ENCODE measurements around the gene MB21D2.

Gene MB21D2

GRCh38 chr3:192844486-192844765 lies 73.2 kb downstream of the MB21D2 start:
- Histone ChIP-seq H3K27ac (replicated peaks) (no peak overlapping the region), H3K27me3 (ENCODE audit: insufficient read depth, poor library complexity, severe bottlenecking) (no peaks in the 10 kb centered on the region), H3K4me3 (replicated peaks; ENCODE audit: insufficient read depth, low read length) (no peak overlapping the region)
- DNase-seq (ENCODE audit: low read depth in 1 of 2, low spot score in 1 of 2) = no peak
- TF ChIP-seq GABPA (IDR thresholded peaks at IDR 0.05; ENCODE audit: low read depth) (no peak), POLR2AphosphoS5 (IDR thresholded peaks at IDR 0.05; ENCODE audit: low read depth) (no peak), REST (IDR thresholded peaks at IDR 0.05; ENCODE audit: insufficient replicate concordance, low read depth) (no peak), SPI1 (IDR thresholded peaks at IDR 0.05; ENCODE audit: borderline replicate concordance, low read depth) (no peak), CTCF (IDR thresholded peaks at IDR 0.05; ENCODE audit: insufficient read depth, low read length) (no peak)

- no peak for TF ChIP-seq REST (IDR thresholded peaks at IDR 0.05; ENCODE audit: insufficient replicate concordance, low read depth)
- TF ChIP-seq SPI1 (IDR thresholded peaks at IDR 0.05; ENCODE audit: borderline replicate concordance, low read depth) = no peak
- no peak for TF ChIP-seq GABPA (IDR thresholded peaks at IDR 0.05; ENCODE audit: low read depth)
- TF ChIP-seq CTCF (IDR thresholded peaks at IDR 0.05; ENCODE audit: insufficient read depth, low read length) = no peak
- TF ChIP-seq POLR2AphosphoS5 (IDR thresholded peaks at IDR 0.05; ENCODE audit: low read depth) = no peak
- DNase-seq (ENCODE audit: low read depth in 1 of 2, low spot score in 1 of 2) = no peak
These were observed 73.8 kb downstream of the MB21D2 start for GRCh38 chr3:192843723-192844485.

GRCh38 chr3:192843119-192843518 lies 74.5 kb downstream of the MB21D2 start:
- no peak for DNase-seq (ENCODE audit: low read depth in 1 of 2, low spot score in 1 of 2)
- no peaks in the 10 kb centered on the region for H3K27me3 ChIP-seq (ENCODE audit: insufficient read depth, poor library complexity, severe bottlenecking)
- H3K27ac ChIP-seq (replicated peaks) = no peak overlapping the region
- TF ChIP-seq GABPA (IDR thresholded peaks at IDR 0.05; ENCODE audit: low read depth) (no peak), CTCF (IDR thresholded peaks at IDR 0.05; ENCODE audit: insufficient read depth, low read length) (no peak), SPI1 (IDR thresholded peaks at IDR 0.05; ENCODE audit: borderline replicate concordance, low read depth) (no peak), REST (IDR thresholded peaks at IDR 0.05; ENCODE audit: insufficient replicate concordance, low read depth) (no peak), POLR2AphosphoS5 (IDR thresholded peaks at IDR 0.05; ENCODE audit: low read depth) (no peak)
- H3K4me3 ChIP-seq (replicated peaks; ENCODE audit: insufficient read depth, low read length) = no peak overlapping the region

More at GRCh38 chr3:192843723-192844485, 73.8 kb downstream of the MB21D2 start:
- no peak overlapping the region for H3K27ac ChIP-seq (replicated peaks)
- no peaks in the 10 kb centered on the region for H3K27me3 ChIP-seq (ENCODE audit: insufficient read depth, poor library complexity, severe bottlenecking)
- no peak overlapping the region for H3K4me3 ChIP-seq (replicated peaks; ENCODE audit: insufficient read depth, low read length)
